Pancreas (tissue), 10 donors: ENCODE results near the gene CHEK1. TPM values are rescaled to one million over a fixed set of nuclear protein-coding genes. Genes with fewer than 3 reads are reported as not detected.

Experiments
- ATAC-seq, 4 donors: fragments of 200-7000 bp; cut with Tn5 transposase; one replicate each; pipeline versions ENCODE4 v1.8.0 to v1.9.1; 2020; ENCODE audit warnings: mild to moderate bottlenecking in 4 of 4, moderate library complexity in 4 of 4
- DNase-seq, 6 donors: peaks; one replicate each; pipeline ENCODE4 v3.0.0-alpha.2; 2020
- FAIRE-seq: peaks from 2 replicates; lab custom pipeline; 2012; peaks lifted over from hg19 to GRCh38; lab: Jason Lieb, UNC
- H3K27ac ChIP-seq, 4 donors: fragments of 200-600 bp; sonication (generic); 1 replicate in 3 of 4; 2 replicates in 1 of 4; pipeline versions ENCODE4 v1.5.0 to v1.8.0; 2020
- H3K27me3 ChIP-seq, 4 donors: fragments of 200-600 bp; one replicate each; pipeline ENCODE4 v1.8.0; 2021
- H3K36me3 ChIP-seq, 3 donors: fragments of 200-600 bp; sonication (generic) in 1 of 3; one replicate each; pipeline versions ENCODE4 v1.5.0 to v1.8.0; 2020 to 2021
- H3K4me1 ChIP-seq, 3 donors: fragments of 200-600 bp; one replicate each; pipeline ENCODE4 v1.8.0; 2021
- H3K4me3 ChIP-seq, 4 donors: fragments of 200-600 bp; sonication (generic) in 2 of 4; one replicate each; pipeline versions ENCODE4 v1.5.0 to v1.8.0; 2020 to 2021
- H3K9me3 ChIP-seq, 4 donors: fragments of 200-600 bp; one replicate each; pipeline ENCODE4 v1.8.0; 2021
- CTCF ChIP-seq, 4 donors: fragments of 200-600 bp; sonication (generic) in 3 of 4; IDR thresholded peaks; one replicate each; pipeline versions ENCODE4 v1.5.0 to v1.8.0; 2021; ENCODE audit warnings: antibody characterized with exemption in 4 of 4
- WGBS, 2 donors: extraction: QIAGEN DNeasy Blood & Tissue Kit; methylation state at CpG; one replicate each; pipeline ENCODE4 v1.1.7; 2013; 5-methylcytosine and 5-hydroxymethylcytosine counted together
- intact Hi-C, 3 donors: fragments of 100-400 bp; cut with DNase I; formaldehyde crosslinking; loops; one replicate each; pipeline versions ENCODE4 v1.11.1 to v1.14.2; 2022
- polyA plus RNA-seq, 2 donors: library from polyadenylated mRNA; stranded (reverse); fragments of 200-250 nt; gene quantifications; one replicate each; pipeline ENCODE4 v1.2.3, GENCODE V29; 2013
- total RNA-seq, 6 donors: library from RNA; stranded (reverse); fragmentation: NEBNext Ultra II Directional in 4 of 6; extraction: Animal tissue kit (Norgen Biotek cat#: 25700) in 4 of 6; gene quantifications; one replicate each; pipeline versions ENCODE4 v1.2.1 to v1.2.4, GENCODE V29; 2021 to 2023
- donor health status: healthy with polysubstance abuse.
- donor health status: DM: no; HTN: no; CAD: no; lungs with moderate emphysema.
- donor health status: DM: no; HTN: no; CAD: no.
- donor health status: control.
- donor health status: control.
- donor health status: Bipolar disorder and iron deficiency.
- donor health status: DM: yes; HTN: yes; CAD: no.
- donor health status: DM: no; HTN: no; CAD: no.
- donor health status: DM: no; HTN: no; CAD: no.
- donor health status: DM: yes; HTN: yes; CAD: no.

Gene CHEK1
- total and polyA plus RNA-seq, 8 donors = 0.40 to 3.0 (median 0.91) TPM

GRCh38 chr11:125674210-125674609 lies 49.2 kb downstream of the CHEK1 start:
- Histone ChIP-seq H3K9me3 (no peaks in the 10 kb centered on the region), H3K36me3 (no peaks in the 10 kb centered on the region), H3K27ac (no peak overlapping the region), H3K4me3 (no peak overlapping the region), H3K27me3 (no peaks in the 10 kb centered on the region), H3K4me1 (no peaks in the 10 kb centered on the region)
- 77 to 86% methylated on average over 2 of the region's 2 CpGs for WGBS, 2 donors
- ATAC-seq = no peak
- TF ChIP-seq CTCF (IDR thresholded peaks at IDR 0.05) = no peak
- no peak for DNase-seq
- intact Hi-C loops = no loop called here
- FAIRE-seq = no peak

- no peak for TF ChIP-seq CTCF (IDR thresholded peaks at IDR 0.05)
- H3K4me1 ChIP-seq = no peaks in the 10 kb centered on the region
- H3K4me3 ChIP-seq = no peak overlapping the region
- no peak overlapping the region for H3K27ac ChIP-seq
- DNase-seq (no peak), ATAC-seq (no peak), FAIRE-seq (no peak)
- WGBS, 2 donors = 91 to 97% methylated on average over 2 of the region's 2 CpGs
- H3K36me3 ChIP-seq = no peaks in the 10 kb centered on the region
- intact Hi-C loops = no loop called here
- no peaks in the 10 kb centered on the region for H3K27me3 ChIP-seq
- no peaks in the 10 kb centered on the region for H3K9me3 ChIP-seq
Measured at GRCh38 chr11:125675196-125675595, 50.2 kb downstream of the CHEK1 start.

- 90 to 92% methylated on average over 4 of the region's 4 CpGs for WGBS, 2 donors
- intact Hi-C loops = no loop called here
Measured at GRCh38 chr11:125679397-125679796, 54.4 kb downstream of the CHEK1 start.

DNA sequence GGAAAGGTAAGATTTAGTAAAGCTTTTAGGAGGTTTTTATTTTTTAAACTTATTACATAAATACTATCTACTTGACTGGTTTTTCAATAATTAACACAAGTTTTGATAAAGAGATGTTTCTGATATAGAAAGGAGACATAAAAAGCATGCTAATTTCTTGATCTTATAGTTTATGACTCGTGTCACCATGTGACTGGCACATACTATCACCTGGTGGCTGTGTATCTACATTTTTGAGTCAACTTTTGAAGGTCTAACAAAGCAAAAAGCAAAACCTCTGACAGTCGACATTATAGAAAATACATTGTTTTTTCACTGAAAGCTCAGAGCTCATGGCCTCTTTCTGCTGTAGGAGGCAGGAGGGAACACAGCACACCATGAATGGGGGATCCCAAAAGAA lies 54.9 kb downstream of the CHEK1 start:
- intact Hi-C loops = no loop called here
- H3K9me3 ChIP-seq = no peaks in the 10 kb centered on the region
- DNase-seq = no peak
- H3K4me3 ChIP-seq = no peak overlapping the region
- ATAC-seq = no peak
- H3K36me3 ChIP-seq = no peaks in the 10 kb centered on the region
- WGBS, 2 donors = 70 to 86% methylated on average over 2 of the region's 2 CpGs
- H3K27me3 ChIP-seq = no peaks in the 10 kb centered on the region
- H3K4me1 ChIP-seq = no peaks in the 10 kb centered on the region
- no peak for FAIRE-seq
- H3K27ac ChIP-seq = no peak overlapping the region
- no peak for TF ChIP-seq CTCF (IDR thresholded peaks at IDR 0.05)

More at GRCh38 chr11:125679397-125679796, 54.4 kb downstream of the CHEK1 start:
- Histone ChIP-seq H3K4me3 (no peak overlapping the region), H3K27ac (no peak overlapping the region), H3K4me1 (no peaks in the 10 kb centered on the region), H3K36me3 (no peaks in the 10 kb centered on the region), H3K9me3 (no peaks in the 10 kb centered on the region), H3K27me3 (no peaks in the 10 kb centered on the region)
- FAIRE-seq = no peak
- DNase-seq = no peak
- no peak for TF ChIP-seq CTCF (IDR thresholded peaks at IDR 0.05)
- ATAC-seq = no peak

DNA sequence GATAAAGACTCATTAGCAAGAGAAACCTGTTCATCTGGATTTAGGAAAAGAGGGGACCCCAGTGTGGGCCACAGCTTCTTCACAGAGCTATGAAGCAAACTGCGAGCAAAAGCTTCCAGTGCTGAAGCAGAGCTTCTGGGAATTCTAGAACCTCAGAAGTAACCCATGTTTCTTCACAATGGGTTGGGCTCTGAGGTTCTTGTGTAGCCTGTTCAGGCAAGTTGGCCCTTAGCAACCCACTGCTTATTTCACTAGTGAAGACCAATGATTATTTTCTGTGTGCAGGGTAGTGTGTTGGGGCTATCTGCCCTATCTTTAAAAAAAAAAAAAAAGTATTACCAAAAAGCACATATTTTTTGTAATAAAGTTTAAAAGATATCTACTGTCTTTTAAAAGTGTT lies 55.8 kb downstream of the CHEK1 start, which contains the start of gene ACRV1:
Gene ACRV1 (minus strand): TSS at position 101 of the 400 bp plus-strand sequence. CDS start 67 bp downstream, at position 34.
- H3K27ac ChIP-seq = no peak within 1 kb of the TSS
- FAIRE-seq = no peak
- intact Hi-C loops = no loop called here
- no peak for ATAC-seq
- H3K36me3 ChIP-seq = no peaks in the 10 kb centered on the region
- no peak within 1 kb of the TSS for H3K4me3 ChIP-seq
- no peaks in the 10 kb centered on the region for H3K27me3 ChIP-seq
- TF ChIP-seq CTCF (IDR thresholded peaks at IDR 0.05) = no peak
- WGBS, 2 donors = 96 to 100% methylated on average over 1 of the region's 1 CpG
- DNase-seq = no peak
- H3K9me3 ChIP-seq = no peaks in the 10 kb centered on the region
- H3K4me1 ChIP-seq = no peaks in the 10 kb centered on the region
